GM12875 (cell line): Measurements from ENCODE around the gene JPH2.

Experiments
- H3K4me3 ChIP-seq: one replicate; pipeline ENCODE4 v1.5.1; 2011; ENCODE audit warnings: low read depth, low read length, control low read depth
- CTCF ChIP-seq: IDR thresholded peaks from 2 replicates; pipeline ENCODE4 v1.5.1; 2011; ENCODE audit warnings: low read depth, mild to moderate bottlenecking, control low read depth, inconsistent platforms, low read length, moderate library complexity, borderline replicate concordance; ENCODE audit not compliant: insufficient read depth

JPH2 gene

DNA sequence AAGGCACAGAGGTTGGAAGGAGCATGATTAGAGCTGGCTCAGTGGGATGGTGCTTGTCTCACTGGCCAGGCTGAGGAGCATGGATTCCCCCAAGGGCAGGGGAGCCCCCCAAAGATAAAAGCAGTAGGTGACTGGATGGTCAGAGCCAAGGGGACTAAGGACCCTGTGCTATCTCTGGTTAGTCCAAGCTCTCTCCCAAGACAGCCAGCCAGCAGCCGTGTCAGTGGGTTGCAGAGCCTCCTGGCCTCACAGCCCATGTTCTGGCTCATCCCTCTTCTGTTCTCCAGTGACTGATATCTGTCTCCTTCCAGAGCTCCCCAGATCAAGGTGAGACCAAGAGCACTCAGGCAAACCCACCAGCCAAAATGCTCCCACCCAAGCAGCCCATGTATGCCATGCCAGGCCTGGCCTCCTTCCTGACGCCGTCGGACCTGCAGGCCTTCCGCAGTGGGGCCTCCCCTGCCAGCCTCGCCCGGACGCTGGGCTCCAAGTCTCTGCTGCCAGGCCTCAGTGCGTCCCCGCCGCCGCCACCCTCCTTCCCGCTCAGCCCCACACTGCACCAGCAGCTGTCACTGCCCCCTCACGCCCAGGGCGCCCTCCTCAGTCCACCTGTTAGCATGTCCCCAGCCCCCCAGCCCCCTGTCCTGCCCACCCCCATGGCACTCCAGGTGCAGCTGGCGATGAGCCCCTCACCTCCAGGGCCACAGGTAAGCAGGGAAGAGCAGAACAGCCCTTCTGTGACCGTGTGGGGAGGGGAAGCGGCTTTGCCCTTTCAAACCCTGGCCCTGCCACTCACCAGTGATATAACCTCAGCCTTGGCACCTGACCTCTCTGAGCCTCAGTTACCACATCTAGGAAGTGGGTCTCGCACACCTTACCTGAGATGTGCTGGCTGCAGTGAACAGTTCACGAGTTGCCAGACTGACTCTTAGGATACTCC lies 121.3 kb downstream of the JPH2 start:
- H3K4me3 ChIP-seq, result no peak overlapping the region
- no peak for TF ChIP-seq CTCF

DNA sequence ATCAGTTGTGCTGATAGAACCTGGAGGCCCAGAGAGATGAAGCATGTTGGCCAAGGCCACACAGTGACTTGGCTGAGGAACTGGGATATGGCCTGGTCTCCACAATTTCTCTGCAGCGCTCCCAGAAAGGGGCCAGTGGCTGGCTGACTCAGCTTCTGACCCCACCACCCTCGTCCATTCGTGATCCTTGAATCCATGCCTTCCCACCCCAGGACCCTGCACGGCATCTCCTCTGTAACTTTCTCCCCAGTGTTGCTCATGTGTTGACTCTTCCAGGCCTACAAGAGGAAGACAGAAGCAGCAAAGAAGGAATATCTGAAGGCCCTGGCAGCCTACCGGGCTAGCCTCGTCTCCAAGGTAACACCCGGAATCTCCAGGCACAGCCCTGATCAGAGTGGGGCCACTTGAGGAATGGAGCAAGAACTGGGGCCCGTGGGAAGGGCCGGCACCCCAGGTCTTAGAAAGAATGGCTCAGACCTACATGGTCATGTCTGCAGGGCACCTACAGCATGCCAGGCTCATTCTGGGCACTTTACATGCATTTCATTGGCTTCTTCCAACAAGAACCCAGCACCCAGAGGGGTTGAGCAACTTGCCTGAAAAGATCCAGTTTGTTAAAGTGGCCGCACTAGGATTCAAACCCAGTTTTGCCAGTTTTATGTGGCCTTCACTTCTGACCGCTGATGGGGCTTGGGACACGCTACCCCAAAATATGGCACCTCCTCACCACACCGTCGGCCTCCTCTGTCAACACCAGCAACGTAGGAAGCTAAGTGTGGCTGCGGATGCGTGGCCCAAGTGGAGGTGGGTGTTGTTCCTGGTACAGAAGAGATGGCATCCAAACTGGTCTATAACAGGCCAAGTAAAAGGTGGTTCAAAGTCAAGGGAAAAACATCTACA lies 122.2 kb downstream of the JPH2 start:
- H3K4me3 ChIP-seq, result no peak overlapping the region
- no peak for TF ChIP-seq CTCF
